Mesodermal cell (in vitro differentiated cells): ENCODE data around the gene CALR. TPM values are rescaled to one million over a fixed set of nuclear protein-coding genes. Genes with fewer than 3 reads are reported as not detected.
"Not testable (repeated sequence)": the region's sequence is repeated elsewhere in the genome, so short reads cannot be mapped to it uniquely, and the experiment has no call there.

Source experiments
- H3K27ac ChIP-seq: 2 replicates; pipeline ENCODE4 v1.7.0; 2013; ENCODE audit warnings: mild to moderate bottlenecking, low read depth, low read length, moderate library complexity; ENCODE audit not compliant: severe bottlenecking
- H3K36me3 ChIP-seq: 2 replicates; pipeline ENCODE4 v1.7.1; 2013; ENCODE audit warnings: mild to moderate bottlenecking, low read length, moderate library complexity; ENCODE audit not compliant: control insufficient read depth, insufficient read depth
- H3K4me1 ChIP-seq: one replicate; pipeline ENCODE4 v1.7.1; 2013; ENCODE audit warnings: mild to moderate bottlenecking, low read length; ENCODE audit not compliant: insufficient read depth, control insufficient read depth, poor library complexity, severe bottlenecking
- H3K4me3 ChIP-seq: 2 replicates; pipeline ENCODE4 v1.7.0; 2013; ENCODE audit warnings: low read length, control low read depth, mild to moderate bottlenecking; ENCODE audit not compliant: insufficient read depth, poor library complexity, severe bottlenecking; ENCODE audit errors: extremely low read depth
- H3K9me3 ChIP-seq: 2 replicates; pipeline ENCODE4 v1.7.1; 2013; ENCODE audit warnings: mild to moderate bottlenecking, low read length, moderate library complexity; ENCODE audit not compliant: control insufficient read depth
- WGBS, 2 experiments: methylation state at CpG; one replicate each; pipeline ENCODE4 v1.1.5; 2013; ENCODE audit warnings: missing lambda C conversion rate in 2 of 2; ENCODE audit not compliant: insufficient coverage in 2 of 2; 5-methylcytosine and 5-hydroxymethylcytosine counted together
- polyA plus RNA-seq, 2 experiments: library from polyadenylated mRNA; stranded (reverse); fragments of 50-300 nt; gene quantifications; one replicate each; pipeline ENCODE4 v1.2.3, GENCODE V29; 2013

CALR gene
- 1,361 TPM for polyA plus RNA-seq (2013, experiment 1 of 2)
- 1,238 TPM for polyA plus RNA-seq (2013, experiment 2 of 2)

- H3K4me1 ChIP-seq: peaks cover 18% of the 10 kb centered on the region
- no peaks in the 10 kb centered on the region for H3K9me3 ChIP-seq
- H3K27ac ChIP-seq: peak within 1 kb of the TSS; percentile 91
- WGBS, 2 experiments: 1% methylated on average over 56 to 60 of the region's 63 CpGs
- H3K36me3 ChIP-seq: peaks cover 44% of the 10 kb centered on the region
- peak within 1 kb of the TSS; percentile 100 for H3K4me3 ChIP-seq
Observed at GRCh38 chr19:12937927-12938778, at the start of gene CALR. TSS of gene CALR (plus strand) at chr19:12938609. CDS start at chr19:12938680, 71 bp downstream.

- not testable (repeated sequence) for H3K4me1 ChIP-seq, H3K36me3 ChIP-seq, H3K9me3 ChIP-seq
- peak overlapping the region; percentile 84 for H3K27ac ChIP-seq
- peak overlapping the region; percentile 59 for H3K4me3 ChIP-seq
- 48% methylated on average over 7 to 9 of the region's 10 CpGs for WGBS, 2 experiments
Observed at GRCh38 chr19:12890299-12890786, 48.1 kb upstream of the CALR start.

GRCh38 chr19:12890787-12891552 lies 47.4 kb upstream of the CALR start, which contains the start of gene GCDH:
TSS of gene GCDH (plus strand) at chr19:12891160. CDS start at chr19:12891305, 145 bp downstream.
- Histone ChIP-seq H3K27ac (peak within 1 kb of the TSS; percentile 84), H3K4me3 (peak within 1 kb of the TSS; percentile 59), H3K4me1 (no peaks in the 10 kb centered on the region), H3K36me3 (peaks cover 9% of the 10 kb centered on the region), H3K9me3 (no peaks in the 10 kb centered on the region)
- 0 to 1% methylated on average over 28 to 38 of the region's 49 CpGs for WGBS, 2 experiments

GRCh38 chr19:12891553-12892021 lies 46.8 kb upstream of the CALR start:
- Histone ChIP-seq H3K27ac (no peak overlapping the region), H3K36me3 (peaks cover 12% of the 10 kb centered on the region), H3K4me1 (no peaks in the 10 kb centered on the region), H3K4me3 (peak overlapping the region; percentile 59), H3K9me3 (no peaks in the 10 kb centered on the region)
- 9 to 10% methylated on average over 23 to 25 of the region's 26 CpGs for WGBS, 2 experiments

- H3K4me3 ChIP-seq: no peak overlapping the region
- peaks cover 32% of the 10 kb centered on the region for H3K36me3 ChIP-seq
- H3K4me1 ChIP-seq: no peaks in the 10 kb centered on the region
- no peaks in the 10 kb centered on the region for H3K9me3 ChIP-seq
- 92 to 93% methylated on average over 5 of the region's 5 CpGs for WGBS, 2 experiments
- no peak overlapping the region for H3K27ac ChIP-seq
Observed at GRCh38 chr19:12893582-12893981, 44.8 kb upstream of the CALR start.

- peaks cover 35% of the 10 kb centered on the region for H3K36me3 ChIP-seq
Observed at GRCh38 chr19:12896460-12896859, 41.9 kb upstream of the CALR start.

GRCh38 chr19:12899891-12900518 lies 38.4 kb upstream of the CALR start:
- H3K4me1 ChIP-seq: no peaks in the 10 kb centered on the region
- H3K9me3 ChIP-seq: no peaks in the 10 kb centered on the region
- WGBS, 2 experiments: 93 to 97% methylated on average over 10 of the region's 10 CpGs
- H3K36me3 ChIP-seq: peaks cover 27% of the 10 kb centered on the region
- H3K4me3 ChIP-seq: no peak overlapping the region
- H3K27ac ChIP-seq: no peak overlapping the region

More at GRCh38 chr19:12896460-12896859, 41.9 kb upstream of the CALR start:
- H3K4me1 ChIP-seq: no peaks in the 10 kb centered on the region
- no peak overlapping the region for H3K27ac ChIP-seq
- 96 to 97% methylated on average over 16 to 17 of the region's 17 CpGs for whole genome bisulfite sequencing, 2 experiments
- H3K4me3 ChIP-seq: no peak overlapping the region
- H3K9me3 ChIP-seq: no peaks in the 10 kb centered on the region

- H3K4me1 ChIP-seq: no peaks in the 10 kb centered on the region
- WGBS, 2 experiments: 89 to 97% methylated on average over 9 of the region's 9 CpGs
- no peaks in the 10 kb centered on the region for H3K9me3 ChIP-seq
- H3K27ac ChIP-seq: no peak overlapping the region
- H3K36me3 ChIP-seq: no peaks in the 10 kb centered on the region
- H3K4me3 ChIP-seq: no peak overlapping the region
Observed at GRCh38 chr19:12907166-12907565, 31.2 kb upstream of the CALR start.

GRCh38 chr19:12912571-12912970 lies 25.8 kb upstream of the CALR start:
- no peaks in the 10 kb centered on the region for H3K36me3 ChIP-seq
- H3K9me3 ChIP-seq: no peaks in the 10 kb centered on the region
- WGBS, 2 experiments: 73 to 83% methylated on average over 3 to 4 of the region's 4 CpGs
- no peaks in the 10 kb centered on the region for H3K4me1 ChIP-seq
- no peak overlapping the region for H3K4me3 ChIP-seq
- H3K27ac ChIP-seq: no peak overlapping the region

GRCh38 chr19:12913011-12913561 lies 25.3 kb upstream of the CALR start:
- Histone ChIP-seq H3K9me3 (no peaks in the 10 kb centered on the region), H3K27ac (no peak overlapping the region), H3K4me1 (no peaks in the 10 kb centered on the region), H3K4me3 (no peak overlapping the region), H3K36me3 (no peaks in the 10 kb centered on the region)
- 70 to 80% methylated on average over 15 to 17 of the region's 22 CpGs for WGBS, 2 experiments
